CD4-positive, alpha-beta memory T cell (primary cell): ENCODE measurements around the gene TAS2R38. TPM values are rescaled to one million over a fixed set of nuclear protein-coding genes. Genes with fewer than 3 reads are reported as not detected.

Experiments
- CTCF ChIA-PET: fragments of 350-600 bp; sonication (Branson Sonifier 250); formaldehyde crosslinking; loops from one replicate; lab custom pipeline; 2021; ENCODE audit warnings: inconsistent platforms; ENCODE audit not compliant: partially characterized antibody; lab: Charles Lee
- POLR2A ChIA-PET: fragments of 350-600 bp; sonication (Branson Sonifier 250); formaldehyde crosslinking; loops from one replicate; lab custom pipeline; 2021; ENCODE audit not compliant: partially characterized antibody; lab: Charles Lee
- DNase-seq, 5 donors: peaks; one replicate each; pipeline versions ENCODE4 v3.0.0 to v3.0.0-alpha.2; 2020 to 2022; ENCODE audit warnings: mixed read lengths in 1 of 5
- H3K27ac ChIP-seq: one replicate; pipeline ENCODE4 v1.7.0; 2013; ENCODE audit warnings: low read depth, low read length
- H3K27me3 ChIP-seq: 2 replicates; pipeline ENCODE4 v1.7.0; 2013; ENCODE audit warnings: mild to moderate bottlenecking, low read length, moderate library complexity; ENCODE audit not compliant: insufficient read depth
- H3K36me3 ChIP-seq: 2 replicates; pipeline ENCODE4 v1.7.0; 2013; ENCODE audit warnings: mild to moderate bottlenecking, low read length, moderate library complexity; ENCODE audit not compliant: insufficient read depth
- H3K4me1 ChIP-seq: 2 replicates; pipeline ENCODE4 v1.7.0; 2013; ENCODE audit warnings: mild to moderate bottlenecking, low read length, moderate library complexity; ENCODE audit not compliant: insufficient read depth
- H3K4me3 ChIP-seq, 2 donors: one replicate each; pipeline ENCODE4 v1.7.0; 2013; ENCODE audit warnings: low read length in 2 of 2, mild to moderate bottlenecking in 1 of 2
- H3K9me3 ChIP-seq, 2 donors: one replicate each; pipeline ENCODE4 v1.7.0; 2013; ENCODE audit warnings: low read length in 2 of 2, control low read depth in 1 of 2; ENCODE audit not compliant: control insufficient read depth in 1 of 2
- H3K27ac Mint-ChIP-seq, 7 donors: one replicate each; pipeline ENCODE4 v1.8.0; 2020 to 2021; ENCODE audit warnings: mixed read lengths in 7 of 7, mild to moderate bottlenecking in 6 of 7, inconsistent platforms in 3 of 7, moderate library complexity in 3 of 7
- H3K27me3 Mint-ChIP-seq, 2 donors: one replicate each; pipeline ENCODE4 v1.8.0; 2020 to 2021; ENCODE audit warnings: mixed read lengths in 2 of 2
- H3K36me3 Mint-ChIP-seq, 2 donors: one replicate each; pipeline ENCODE4 v1.8.0; 2020 to 2021; ENCODE audit warnings: mixed read lengths in 2 of 2, inconsistent platforms in 1 of 2, mild to moderate bottlenecking in 1 of 2
- H3K4me1 Mint-ChIP-seq, 4 donors: one replicate each; pipeline ENCODE4 v1.8.0; 2020 to 2021; ENCODE audit warnings: mixed read lengths in 4 of 4, mild to moderate bottlenecking in 1 of 4
- H3K4me3 Mint-ChIP-seq, 8 donors: one replicate each; pipeline ENCODE4 v1.8.0; 2020 to 2021; ENCODE audit warnings: mixed read lengths in 8 of 8, mild to moderate bottlenecking in 7 of 8, moderate library complexity in 6 of 8, inconsistent platforms in 3 of 8
- H3K9me3 Mint-ChIP-seq, 8 donors: one replicate each; pipeline ENCODE4 v1.8.0; 2020 to 2021; ENCODE audit warnings: mixed read lengths in 8 of 8, mild to moderate bottlenecking in 5 of 8, inconsistent platforms in 3 of 8, moderate library complexity in 1 of 8
- intact Hi-C: fragments of 100-400 bp; cut with micrococcal nuclease; formaldehyde crosslinking; loops from one replicate; pipeline ENCODE4 v1.15.1; 2023
- polyA plus RNA-seq, 2 donors: library from polyadenylated mRNA; unstranded; fragments of 300-500 nt; fragmentation: Illumina TruSeq; gene quantifications; one replicate each; pipeline ENCODE4 v1.2.3, GENCODE V29; 2021
- total RNA-seq, 2 experiments: library from RNA; stranded (reverse); gene quantifications; one replicate each; pipeline ENCODE4 v1.2.3, GENCODE V29; 2021

TAS2R38 gene
- total and polyA plus RNA-seq, 4 experiments from 2014 or later = not detected

GRCh38 chr7:141976524-141977245 lies 3.1 kb upstream of the TAS2R38 start:
- H3K4me1 ChIP-seq = peaks cover 9% of the 10 kb centered on the region
- Mint-ChIP-seq H3K27ac (peak overlapping the region in 1 of 7 donors; percentile 44), H3K36me3 (no peaks in the 10 kb centered on the region), H3K9me3 (peaks cover 0 to 4% (median 0%) of the 10 kb centered on the region in 8 donors), H3K27me3 (no peaks in the 10 kb centered on the region), H3K4me1 (peaks cover 5 to 18% (median 9%) of the 10 kb centered on the region in 4 donors), H3K4me3 (peak overlapping the region; percentile 47 to 85 (median 81))
- ChIA-PET POLR2A (no interaction called here), CTCF (interaction anchor here (0.7 to 5.4 kb wide), 22 partner anchors 10 to 1360 kb away, joined by 3 to 51 read pairs (median 4); no protein-coding TSS in a partner anchor)
- intact Hi-C loops = loop anchor here (1.0 to 10.0 kb wide), 4 partner anchors 211 to 1239 kb away; partner anchors contain the start of gene EPHB6
- no peak for DNase-seq
- peak overlapping the region in 1 of 2 donors; percentile 49 for H3K4me3 ChIP-seq
- no peak overlapping the region for H3K27ac ChIP-seq
- no peaks in the 10 kb centered on the region for H3K27me3 ChIP-seq
- H3K36me3 ChIP-seq = no peaks in the 10 kb centered on the region
- H3K9me3 ChIP-seq = no peaks in the 10 kb centered on the region

- Mint-ChIP-seq H3K27ac (peak overlapping the region in 6 of 7 donors; percentile 0 to 86 (median 50)), H3K36me3 (no peaks in the 10 kb centered on the region), H3K4me3 (peak overlapping the region; percentile 47 to 85 (median 81)), H3K27me3 (no peaks in the 10 kb centered on the region), H3K9me3 (peaks cover 0 to 4% (median 0%) of the 10 kb centered on the region in 8 donors), H3K4me1 (peaks cover 5 to 18% (median 9%) of the 10 kb centered on the region in 4 donors)
- H3K4me3 ChIP-seq = peak overlapping the region; percentile 24 to 49
- POLR2A ChIA-PET = no interaction called here
- CTCF ChIA-PET = interaction anchor here (0.6 to 5.4 kb wide), 25 partner anchors 9 to 1361 kb away, joined by 3 to 51 read pairs (median 4); partner anchors contain the start of gene TAS2R40
- intact Hi-C loops = loop anchor here (1.0 to 10.0 kb wide), 5 partner anchors 211 to 1239 kb away; partner anchors contain the start of gene EPHB6
- peak; percentile 33 to 54 (median 51) for DNase-seq
- H3K36me3 ChIP-seq = no peaks in the 10 kb centered on the region
- H3K4me1 ChIP-seq = peaks cover 9% of the 10 kb centered on the region
- H3K27ac ChIP-seq = no peak overlapping the region
- no peaks in the 10 kb centered on the region for H3K9me3 ChIP-seq
- no peaks in the 10 kb centered on the region for H3K27me3 ChIP-seq
Measured at GRCh38 chr7:141975806-141976523, 2.4 kb upstream of the TAS2R38 start.

GRCh38 chr7:141974831-141975230 lies 1.3 kb upstream of the TAS2R38 start:
- peaks cover 9% of the 10 kb centered on the region for H3K4me1 ChIP-seq
- POLR2A ChIA-PET = no interaction called here
- no peaks in the 10 kb centered on the region for H3K36me3 ChIP-seq
- no peaks in the 10 kb centered on the region for H3K9me3 ChIP-seq
- no peak overlapping the region for H3K4me3 ChIP-seq
- CTCF ChIA-PET = interaction anchor here (1.5 to 5.4 kb wide), 7 partner anchors 13 to 1248 kb away, joined by 3 to 51 read pairs (median 7); partner anchors contain the start of gene TAS2R40
- intact Hi-C loops = loop anchor here (2.0 to 10.0 kb wide), 3 partner anchors 212 to 1028 kb away; partner anchors contain the start of gene EPHB6
- H3K27me3 Mint-ChIP-seq = no peaks in the 10 kb centered on the region
- H3K4me3 Mint-ChIP-seq = no peak overlapping the region
- no peak overlapping the region for H3K27ac Mint-ChIP-seq
- H3K9me3 Mint-ChIP-seq = peaks cover 0 to 4% (median 0%) of the 10 kb centered on the region in 8 donors
- peak in 1 of 5 donors; percentile 9 for DNase-seq
- no peaks in the 10 kb centered on the region for H3K36me3 Mint-ChIP-seq
- peaks cover 5 to 18% (median 9%) of the 10 kb centered on the region in 4 donors for H3K4me1 Mint-ChIP-seq
- H3K27ac ChIP-seq = no peak overlapping the region
- no peaks in the 10 kb centered on the region for H3K27me3 ChIP-seq

GRCh38 chr7:141960687-141961422 lies 12.7 kb downstream of the TAS2R38 start:
- Histone ChIP-seq H3K4me1 (no peaks in the 10 kb centered on the region), H3K36me3 (no peaks in the 10 kb centered on the region), H3K4me3 (no peak overlapping the region), H3K27ac (no peak overlapping the region), H3K27me3 (no peaks in the 10 kb centered on the region), H3K9me3 (no peaks in the 10 kb centered on the region)
- no peak overlapping the region for H3K4me3 Mint-ChIP-seq
- peaks cover 0 to 9% (median 0%) of the 10 kb centered on the region in 8 donors for H3K9me3 Mint-ChIP-seq
- H3K36me3 Mint-ChIP-seq = no peaks in the 10 kb centered on the region
- H3K27ac Mint-ChIP-seq = no peak overlapping the region
- H3K4me1 Mint-ChIP-seq = no peaks in the 10 kb centered on the region
- DNase-seq = no peak
- ChIA-PET CTCF (no interaction called here), POLR2A (no interaction called here)
- intact Hi-C loops = no loop called here
- H3K27me3 Mint-ChIP-seq = peaks cover 0 to 2% of the 10 kb centered on the region in 2 donors

GRCh38 chr7:141956084-141956483 lies 17.5 kb downstream of the TAS2R38 start:
- no peaks in the 10 kb centered on the region for H3K4me1 Mint-ChIP-seq
- CTCF ChIA-PET = no interaction called here
- H3K27me3 Mint-ChIP-seq = peaks cover 0 to 4% of the 10 kb centered on the region in 2 donors
- H3K4me3 Mint-ChIP-seq = no peak overlapping the region
- H3K9me3 Mint-ChIP-seq = peaks cover 0 to 4% (median 0%) of the 10 kb centered on the region in 8 donors
- Histone ChIP-seq H3K4me1 (no peaks in the 10 kb centered on the region), H3K27me3 (no peaks in the 10 kb centered on the region), H3K4me3 (no peak overlapping the region), H3K36me3 (no peaks in the 10 kb centered on the region), H3K27ac (no peak overlapping the region), H3K9me3 (no peaks in the 10 kb centered on the region)
- H3K36me3 Mint-ChIP-seq = no peaks in the 10 kb centered on the region
- no peak overlapping the region for H3K27ac Mint-ChIP-seq
- no peak for DNase-seq
- intact Hi-C loops = no loop called here
- POLR2A ChIA-PET = no interaction called here

- intact Hi-C loops = no loop called here
- Histone ChIP-seq H3K4me1 (no peaks in the 10 kb centered on the region), H3K27me3 (no peaks in the 10 kb centered on the region), H3K4me3 (no peak overlapping the region), H3K9me3 (no peaks in the 10 kb centered on the region), H3K36me3 (no peaks in the 10 kb centered on the region), H3K27ac (no peak overlapping the region)
- no peak for DNase-seq
- Mint-ChIP-seq H3K27me3 (peaks cover 1 to 4% of the 10 kb centered on the region in 2 donors), H3K4me3 (no peak overlapping the region), H3K27ac (no peak overlapping the region), H3K9me3 (peaks cover 0 to 2% (median 0%) of the 10 kb centered on the region in 8 donors), H3K36me3 (no peaks in the 10 kb centered on the region), H3K4me1 (no peaks in the 10 kb centered on the region)
- CTCF ChIA-PET = interaction anchor here (1.2 kb wide), 1 partner anchor 22 kb away, joined by 4 read pairs; no protein-coding TSS in a partner anchor
- POLR2A ChIA-PET = no interaction called here
Measured at GRCh38 chr7:141954334-141954733, 19.2 kb downstream of the TAS2R38 start.
